ENCODE measurements around the gene DDX50.

DNA sequence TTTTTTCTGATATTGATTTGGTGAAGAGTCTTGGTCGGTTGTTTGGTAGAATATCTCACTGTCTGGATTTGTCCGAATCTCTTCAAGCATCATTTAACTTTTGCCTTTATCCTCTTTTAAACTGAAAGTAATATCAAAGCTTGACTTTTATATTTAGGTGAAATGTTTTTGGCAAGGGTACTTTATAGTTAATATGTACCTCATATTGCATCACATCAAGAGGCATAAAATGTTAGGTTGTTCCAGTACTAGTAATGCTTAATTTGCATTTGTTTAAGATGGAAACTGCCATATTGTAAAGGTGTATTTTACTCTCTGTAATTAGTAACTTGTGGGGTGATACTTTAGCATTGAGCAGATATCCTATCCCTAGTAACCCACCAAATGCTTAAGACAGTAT is 37.8 kb downstream of the DDX50 start:
- TF ChIP-seq, protein P1, sequence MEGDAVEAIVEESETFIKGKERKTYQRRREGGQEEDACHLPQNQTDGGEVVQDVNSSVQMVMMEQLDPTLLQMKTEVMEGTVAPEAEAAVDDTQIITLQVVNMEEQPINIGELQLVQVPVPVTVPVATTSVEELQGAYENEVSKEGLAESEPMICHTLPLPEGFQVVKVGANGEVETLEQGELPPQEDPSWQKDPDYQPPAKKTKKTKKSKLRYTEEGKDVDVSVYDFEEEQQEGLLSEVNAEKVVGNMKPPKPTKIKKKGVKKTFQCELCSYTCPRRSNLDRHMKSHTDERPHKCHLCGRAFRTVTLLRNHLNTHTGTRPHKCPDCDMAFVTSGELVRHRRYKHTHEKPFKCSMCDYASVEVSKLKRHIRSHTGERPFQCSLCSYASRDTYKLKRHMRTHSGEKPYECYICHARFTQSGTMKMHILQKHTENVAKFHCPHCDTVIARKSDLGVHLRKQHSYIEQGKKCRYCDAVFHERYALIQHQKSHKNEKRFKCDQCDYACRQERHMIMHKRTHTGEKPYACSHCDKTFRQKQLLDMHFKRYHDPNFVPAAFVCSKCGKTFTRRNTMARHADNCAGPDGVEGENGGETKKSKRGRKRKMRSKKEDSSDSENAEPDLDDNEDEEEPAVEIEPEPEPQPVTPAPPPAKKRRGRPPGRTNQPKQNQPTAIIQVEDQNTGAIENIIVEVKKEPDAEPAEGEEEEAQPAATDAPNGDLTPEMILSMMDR (IDR thresholded peaks at IDR 0.05; ENCODE audit: extremely low read depth in 1 of 2, insufficient read depth in 1 of 2, low read depth in 1 of 2, low read length in 2 of 2) = no peak
- TF ChIP-seq JUN (IDR thresholded peaks at IDR 0.05; ENCODE audit: borderline replicate concordance, insufficient read depth, insufficient read length, low read depth) = no peak
- TF ChIP-seq EZH2 (IDR thresholded peaks at IDR 0.05; ENCODE audit: borderline replicate concordance, low read depth, low read length, severe bottlenecking) = no peak
- TF ChIP-seq POLR2A (IDR thresholded peaks at IDR 0.05; ENCODE audit: low read depth, low read length) = no peak
- TF ChIP-seq MYC (IDR thresholded peaks at IDR 0.05; ENCODE audit: low read depth, low read length) = no peak
- no peak for TF ChIP-seq POLR2AphosphoS5 (IDR thresholded peaks at IDR 0.05; ENCODE audit: insufficient read depth, low read depth, low read length)
